ENCODE measurements around the gene KIR2DL3.
"Not testable (repeated sequence)": the region's sequence is repeated elsewhere in the genome, so short reads cannot be mapped to it uniquely, and the experiment has no call there.

DNA sequence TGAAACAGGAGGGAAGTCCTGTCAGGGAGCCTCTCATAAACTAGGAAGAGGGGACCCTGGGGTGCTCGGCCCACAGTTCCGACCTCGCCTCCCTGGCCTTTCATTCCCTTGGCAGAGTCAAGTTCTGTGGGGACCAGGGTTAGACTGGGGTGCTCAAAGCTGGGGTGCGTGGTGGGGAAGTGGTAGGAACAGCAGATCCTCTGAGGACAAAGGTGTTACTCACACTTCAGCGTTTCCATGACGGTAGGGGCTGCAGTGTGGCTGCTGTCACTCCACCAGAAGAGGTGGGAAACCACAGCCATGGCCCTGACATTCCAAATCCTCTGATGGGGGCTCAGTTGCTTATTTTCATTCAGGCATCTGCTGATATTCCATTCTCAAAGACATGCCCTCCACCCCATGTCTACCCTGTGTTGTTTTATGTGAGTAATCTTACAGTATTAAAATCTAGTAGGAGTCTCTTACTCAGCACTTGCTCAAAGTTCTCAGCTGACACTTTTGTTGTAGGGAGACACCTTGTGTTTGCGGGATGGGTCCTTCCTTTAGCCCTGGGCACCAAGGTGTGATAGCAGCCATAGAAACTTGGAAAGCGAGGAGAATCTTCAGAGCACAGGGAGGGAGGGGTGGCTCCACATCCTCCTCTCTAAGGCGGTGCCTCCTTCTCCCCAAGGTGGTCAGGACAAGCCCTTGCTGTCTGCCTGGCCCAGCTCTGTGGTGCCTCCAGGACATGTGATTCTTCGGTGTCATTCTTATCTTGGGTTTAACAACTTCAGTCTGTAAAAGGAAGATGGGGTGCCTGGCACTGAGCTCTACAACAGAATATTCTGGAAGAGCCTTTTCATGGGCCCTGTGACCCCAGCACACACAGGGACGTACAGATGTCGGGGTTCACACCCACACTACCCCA is 18.1 kb downstream of the KIR2DL3 start:
- TF ChIP-seq POLR2A (IDR thresholded peaks at IDR 0.05), result not testable (repeated sequence)
- TF ChIP-seq, protein P1, sequence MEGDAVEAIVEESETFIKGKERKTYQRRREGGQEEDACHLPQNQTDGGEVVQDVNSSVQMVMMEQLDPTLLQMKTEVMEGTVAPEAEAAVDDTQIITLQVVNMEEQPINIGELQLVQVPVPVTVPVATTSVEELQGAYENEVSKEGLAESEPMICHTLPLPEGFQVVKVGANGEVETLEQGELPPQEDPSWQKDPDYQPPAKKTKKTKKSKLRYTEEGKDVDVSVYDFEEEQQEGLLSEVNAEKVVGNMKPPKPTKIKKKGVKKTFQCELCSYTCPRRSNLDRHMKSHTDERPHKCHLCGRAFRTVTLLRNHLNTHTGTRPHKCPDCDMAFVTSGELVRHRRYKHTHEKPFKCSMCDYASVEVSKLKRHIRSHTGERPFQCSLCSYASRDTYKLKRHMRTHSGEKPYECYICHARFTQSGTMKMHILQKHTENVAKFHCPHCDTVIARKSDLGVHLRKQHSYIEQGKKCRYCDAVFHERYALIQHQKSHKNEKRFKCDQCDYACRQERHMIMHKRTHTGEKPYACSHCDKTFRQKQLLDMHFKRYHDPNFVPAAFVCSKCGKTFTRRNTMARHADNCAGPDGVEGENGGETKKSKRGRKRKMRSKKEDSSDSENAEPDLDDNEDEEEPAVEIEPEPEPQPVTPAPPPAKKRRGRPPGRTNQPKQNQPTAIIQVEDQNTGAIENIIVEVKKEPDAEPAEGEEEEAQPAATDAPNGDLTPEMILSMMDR (IDR thresholded peaks at IDR 0.05), result not testable (repeated sequence)
